NCI-H510A treated with DMSO at 0.1 percent for 48 hours (cell line): ENCODE data around the gene MAIP1.
A peak's percentile ranks its signal among the peaks of the same experiment; 100 is the strongest.
"Not testable (repeated sequence)": the region's sequence is repeated elsewhere in the genome, so short reads cannot be mapped to it uniquely, and the experiment has no call there.

Experiments used
- DNase-seq: peaks from one replicate; lab custom pipeline; 2025; lab: John Stamatoyannopoulos, UW

The MAIP1 gene, protein sequence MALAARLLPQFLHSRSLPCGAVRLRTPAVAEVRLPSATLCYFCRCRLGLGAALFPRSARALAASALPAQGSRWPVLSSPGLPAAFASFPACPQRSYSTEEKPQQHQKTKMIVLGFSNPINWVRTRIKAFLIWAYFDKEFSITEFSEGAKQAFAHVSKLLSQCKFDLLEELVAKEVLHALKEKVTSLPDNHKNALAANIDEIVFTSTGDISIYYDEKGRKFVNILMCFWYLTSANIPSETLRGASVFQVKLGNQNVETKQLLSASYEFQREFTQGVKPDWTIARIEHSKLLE

DNA sequence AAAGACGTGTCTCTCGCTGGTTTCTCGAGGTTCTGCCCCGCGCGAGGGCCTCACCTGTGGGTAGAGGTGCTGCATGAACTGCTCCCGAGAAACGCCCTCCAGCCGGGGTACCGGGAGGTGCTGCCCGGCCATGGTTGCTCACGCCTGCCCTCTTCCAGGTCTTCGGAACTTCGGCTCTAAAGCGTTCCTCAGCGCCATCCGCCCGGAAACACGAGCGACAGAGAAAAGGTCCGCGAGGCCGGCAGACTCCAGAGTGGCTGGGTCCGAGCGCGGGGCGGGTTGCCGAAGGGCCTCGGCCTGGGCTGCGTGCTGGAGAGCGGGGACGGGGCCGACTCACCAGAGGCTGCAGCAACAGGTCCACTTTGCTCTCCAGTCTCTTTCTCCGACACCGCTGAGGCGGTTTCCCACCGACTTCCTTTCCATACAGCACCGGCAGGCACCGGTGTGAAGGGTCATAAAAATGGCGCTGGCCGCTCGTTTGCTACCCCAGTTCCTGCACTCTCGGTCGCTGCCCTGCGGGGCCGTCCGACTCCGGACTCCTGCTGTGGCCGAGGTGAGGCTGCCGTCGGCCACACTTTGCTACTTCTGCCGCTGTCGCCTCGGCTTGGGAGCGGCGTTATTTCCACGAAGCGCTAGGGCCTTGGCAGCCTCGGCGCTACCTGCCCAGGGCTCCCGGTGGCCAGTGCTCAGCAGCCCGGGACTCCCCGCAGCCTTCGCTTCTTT, at the start of gene MAIP1, which contains the start of gene TYW5:
Gene MAIP1 (plus strand): TSS at position 244 of the 723 bp plus-strand sequence. CDS start 217 bp downstream, at position 461.
Gene TYW5 (minus strand): TSS at position 153 of the 723 bp plus-strand sequence. CDS start 21 bp downstream, at position 132.
- peak; percentile 88 for DNase-seq

DNA sequence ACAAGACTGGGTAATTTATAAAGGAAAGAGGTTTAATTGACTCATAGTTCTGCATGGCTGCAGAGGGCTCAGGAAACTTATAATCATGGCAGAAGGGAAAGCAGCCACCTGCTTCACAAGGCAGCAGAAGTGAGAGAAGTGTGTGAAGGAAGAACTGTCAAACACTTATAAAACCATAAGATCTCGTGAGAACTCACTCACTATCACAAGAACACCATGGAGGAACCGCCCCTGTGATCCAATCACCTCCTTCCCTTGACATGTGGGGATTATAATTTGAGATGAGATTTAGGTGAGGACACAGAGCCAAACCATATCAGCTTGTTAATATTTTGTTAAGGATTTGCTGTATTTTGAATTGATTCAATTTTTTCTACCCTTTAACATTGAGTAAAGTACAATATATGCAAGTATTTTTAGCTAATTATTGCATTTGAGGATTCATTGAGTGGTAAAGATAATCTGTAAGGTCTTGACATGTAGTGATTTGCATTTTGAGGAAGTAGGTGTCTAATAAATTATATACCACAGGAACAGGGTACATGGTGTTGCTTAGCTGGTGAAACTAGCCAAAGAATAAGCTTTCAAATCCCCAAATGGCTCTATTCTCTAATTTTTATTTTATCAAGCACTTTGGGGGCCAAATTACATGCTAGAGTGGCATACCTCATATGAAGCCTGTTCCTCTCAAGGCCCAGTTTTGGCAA, 48.2 kb upstream of the MAIP1 start:
- DNase-seq: no peak

DNA sequence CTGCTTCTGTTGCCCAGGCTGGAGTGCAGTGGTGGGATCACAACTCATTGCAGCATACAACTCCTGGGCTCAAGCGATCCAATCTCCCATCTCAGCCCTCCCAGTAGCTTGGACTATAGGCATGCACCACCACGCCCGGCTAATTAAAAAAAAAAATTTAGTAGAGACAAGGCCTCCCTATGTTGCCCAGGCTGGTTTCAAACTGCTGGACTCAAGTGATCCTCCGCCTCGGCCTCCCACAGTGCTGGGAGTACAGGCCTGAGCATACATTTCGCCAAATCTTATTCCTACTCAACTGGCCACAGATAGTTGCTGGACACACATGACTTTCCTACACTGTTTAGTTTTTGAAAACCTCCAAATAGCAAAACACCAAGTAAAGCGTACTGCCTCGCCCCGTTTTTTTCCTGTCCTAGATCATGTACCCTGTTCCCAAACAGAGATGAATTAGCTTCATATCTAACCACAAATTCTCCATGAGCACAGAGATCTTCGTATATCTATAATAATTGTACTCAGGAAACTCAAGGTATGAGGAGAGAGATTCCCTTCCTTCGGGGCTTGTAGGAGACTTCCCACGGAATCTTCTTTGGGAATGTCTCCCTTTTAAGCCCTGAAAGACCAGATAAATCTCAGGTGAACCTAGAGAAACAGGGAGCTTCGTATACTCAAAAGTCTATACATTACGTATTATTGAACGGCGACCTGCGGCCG, 44.9 kb upstream of the MAIP1 start:
- DNase-seq: no peak

DNA sequence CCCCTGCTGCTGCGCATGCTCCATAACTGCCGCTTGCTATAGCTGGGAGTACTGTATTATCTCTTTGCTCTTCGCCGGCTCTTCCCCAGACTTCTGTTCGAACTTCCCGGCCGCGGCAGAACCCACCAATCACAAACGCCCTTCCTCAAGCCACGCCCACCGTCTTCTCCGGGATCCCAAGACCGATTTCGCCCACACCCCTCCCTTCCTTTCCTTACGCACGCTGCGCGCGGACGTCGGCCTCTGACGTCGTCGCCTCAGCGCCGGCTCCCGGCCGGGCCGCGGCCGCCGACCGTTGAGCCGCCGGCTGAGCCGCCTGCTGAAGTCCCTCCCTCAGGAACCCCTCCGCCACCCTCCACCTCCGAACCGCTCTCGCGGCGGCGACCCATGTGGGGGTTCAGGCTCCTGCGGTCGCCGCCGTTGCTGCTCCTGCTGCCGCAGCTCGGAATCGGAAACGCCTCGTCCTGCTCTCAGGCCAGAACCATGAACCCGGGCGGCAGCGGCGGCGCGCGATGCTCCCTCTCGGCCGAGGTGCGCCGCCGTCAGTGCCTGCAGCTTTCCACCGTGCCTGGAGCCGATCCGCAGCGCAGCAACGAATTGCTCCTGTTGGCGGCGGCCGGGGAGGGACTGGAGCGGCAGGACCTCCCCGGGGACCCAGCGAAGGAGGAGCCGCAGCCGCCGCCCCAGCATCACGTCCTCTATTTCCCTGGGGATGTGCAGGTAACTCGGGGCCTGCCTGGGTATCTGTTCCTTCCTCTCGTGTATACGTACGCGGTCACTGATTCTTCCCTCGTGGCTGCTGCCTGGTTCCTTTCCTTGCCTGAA, 44.1 kb upstream of the MAIP1 start, which contains the start of gene C2orf69:
Gene C2orf69 (plus strand): TSS at position 242 of the 825 bp plus-strand sequence. CDS start 146 bp downstream, at position 388.
- peak; percentile 98 for DNase-seq

DNA sequence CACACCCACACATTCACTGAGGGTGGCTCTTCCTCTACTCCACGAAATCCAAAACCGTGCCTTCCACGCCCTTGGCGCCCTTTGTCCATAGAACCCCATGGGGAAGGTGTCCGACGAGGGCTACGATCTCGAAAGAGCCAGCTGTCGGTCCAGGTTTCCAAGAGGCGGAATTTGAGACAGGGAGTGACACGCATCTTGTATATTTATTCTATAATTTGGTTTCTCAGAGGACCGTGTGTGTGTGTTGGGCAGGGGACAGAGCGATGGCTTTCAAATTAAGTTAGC, 43.6 kb upstream of the MAIP1 start:
- peak; percentile 39 for DNase-seq

DNA sequence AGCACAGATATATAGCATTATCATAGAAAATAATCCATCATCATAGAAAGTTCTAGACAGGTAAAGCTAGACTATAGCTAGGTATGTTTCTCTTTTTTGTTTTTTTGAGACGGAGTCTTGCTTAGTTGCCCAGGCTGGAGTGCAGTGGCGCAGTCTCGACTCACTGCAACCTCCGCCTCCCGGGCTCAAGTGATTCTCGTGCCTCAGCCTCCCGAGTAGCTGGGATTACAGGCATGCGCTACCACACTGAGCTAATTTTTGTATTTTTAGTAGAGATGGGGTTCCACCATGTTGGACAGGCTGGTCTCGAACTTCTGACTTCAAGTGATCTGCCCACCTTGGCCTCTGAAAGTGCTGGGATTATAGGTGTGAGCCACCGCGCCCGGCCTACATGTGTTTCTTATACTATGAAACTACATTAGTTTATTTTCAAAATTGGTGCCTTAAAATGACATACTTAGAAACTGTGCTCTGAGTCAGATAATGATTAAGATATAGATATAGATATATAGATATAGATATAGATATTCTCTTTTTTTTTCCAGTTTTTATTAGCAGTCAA, 42.7 kb upstream of the MAIP1 start:
- DNase-seq: not testable (repeated sequence)

DNA sequence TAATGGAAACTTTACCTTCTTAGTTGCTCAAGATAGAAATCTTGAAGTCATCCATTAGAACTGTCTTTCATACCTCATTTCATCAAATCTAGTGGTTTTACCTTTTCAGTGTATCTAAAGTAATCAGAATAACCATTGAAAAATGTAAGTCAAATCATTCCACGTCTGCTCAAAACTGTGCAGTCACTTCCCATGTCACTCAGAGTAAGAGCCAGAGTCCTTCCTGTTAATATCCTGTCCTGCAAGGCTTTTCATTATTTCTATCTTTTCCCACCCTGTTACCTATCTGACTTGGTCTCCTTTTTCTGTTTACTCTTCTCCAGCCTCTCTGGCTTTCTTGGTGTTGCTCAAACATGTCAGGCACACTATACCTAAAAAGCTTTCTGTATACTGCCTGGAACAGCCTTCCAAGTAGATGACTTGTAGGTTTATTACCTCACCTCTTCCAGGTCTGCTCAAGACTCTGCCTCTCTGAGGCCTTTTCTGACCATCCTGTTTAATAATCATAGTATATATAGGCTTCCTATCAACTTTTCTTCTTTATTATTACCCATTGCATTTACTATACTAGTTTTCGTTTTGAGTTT, 40.9 kb upstream of the MAIP1 start:
- no peak for DNase-seq

DNA sequence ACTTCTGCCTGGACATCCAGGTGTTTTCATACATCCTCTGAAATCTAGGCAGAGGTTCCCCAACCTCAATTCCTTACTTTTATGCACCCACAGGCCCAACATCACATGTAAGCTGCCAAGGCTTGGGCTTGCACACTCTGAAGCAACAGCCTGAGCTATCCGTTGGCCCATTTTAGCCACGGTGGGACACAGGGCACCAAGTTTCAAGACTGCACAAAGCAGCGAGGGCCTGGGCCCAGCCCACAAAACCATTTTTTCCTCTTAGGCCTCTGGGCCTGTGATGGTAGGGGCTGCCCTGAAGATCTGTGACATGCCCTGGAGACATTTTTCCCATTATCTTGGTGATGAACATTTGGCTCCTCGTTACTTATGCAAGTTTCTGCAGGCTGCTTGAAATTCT, 38.4 kb upstream of the MAIP1 start:
- no peak for DNase-seq

DNA sequence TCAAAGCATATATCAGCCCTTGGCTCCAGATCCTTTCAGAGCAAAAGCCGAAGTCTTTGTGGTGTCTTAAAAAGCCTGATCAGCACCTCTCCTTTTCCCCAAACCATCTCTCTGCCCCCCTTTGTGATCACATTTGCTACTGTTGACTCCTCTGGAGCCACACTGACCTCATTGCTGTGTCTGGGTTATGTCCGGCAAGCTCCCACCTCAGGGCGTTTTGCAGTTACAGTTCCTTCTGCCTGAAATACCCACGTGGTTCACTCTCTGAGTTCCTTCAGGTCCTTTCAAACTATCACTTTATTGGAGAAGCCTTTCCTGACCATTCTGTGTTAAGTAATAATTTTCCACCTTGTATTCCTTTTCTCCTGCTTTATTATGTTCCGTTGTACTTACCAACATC, 32.5 kb upstream of the MAIP1 start:
- no peak for DNase-seq

DNA sequence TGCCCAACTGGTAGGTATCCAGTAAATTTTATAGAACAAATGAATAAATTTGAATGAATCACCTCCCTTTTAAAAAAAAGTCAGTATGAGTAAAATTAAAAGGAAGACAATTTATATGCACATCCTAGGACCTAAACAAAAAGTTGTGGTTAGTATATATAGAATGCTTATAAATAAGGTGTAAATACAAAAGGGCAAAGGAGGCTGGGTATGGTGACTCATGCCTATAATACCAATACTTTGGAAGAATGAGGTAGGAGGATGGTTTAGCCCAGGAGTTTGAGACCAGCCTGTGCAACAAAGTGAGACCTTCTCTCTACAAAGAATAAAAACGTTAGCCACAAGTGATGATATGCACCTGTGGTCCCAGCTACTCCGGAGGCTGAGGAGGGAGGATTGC, 31.5 kb upstream of the MAIP1 start:
- no peak for DNase-seq

DNA sequence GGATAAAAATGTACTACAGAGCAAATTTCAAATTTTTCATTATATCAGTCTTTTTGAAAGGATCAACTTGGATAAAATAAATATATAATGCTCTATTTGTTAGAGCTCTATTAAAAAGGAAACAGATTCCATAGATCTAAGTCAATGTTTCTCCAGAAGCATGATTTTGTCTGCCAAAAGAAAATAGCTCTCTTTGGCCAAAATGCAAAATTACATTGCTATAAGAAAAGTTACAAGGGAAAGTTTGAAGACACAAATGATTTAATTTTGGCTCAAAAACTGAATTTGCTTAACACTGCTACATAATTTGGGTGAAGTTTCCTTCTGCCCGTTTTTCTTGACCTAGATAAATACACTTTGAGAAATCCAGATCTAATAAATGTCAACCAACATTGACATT, 28.6 kb upstream of the MAIP1 start:
- no peak for DNase-seq

DNA sequence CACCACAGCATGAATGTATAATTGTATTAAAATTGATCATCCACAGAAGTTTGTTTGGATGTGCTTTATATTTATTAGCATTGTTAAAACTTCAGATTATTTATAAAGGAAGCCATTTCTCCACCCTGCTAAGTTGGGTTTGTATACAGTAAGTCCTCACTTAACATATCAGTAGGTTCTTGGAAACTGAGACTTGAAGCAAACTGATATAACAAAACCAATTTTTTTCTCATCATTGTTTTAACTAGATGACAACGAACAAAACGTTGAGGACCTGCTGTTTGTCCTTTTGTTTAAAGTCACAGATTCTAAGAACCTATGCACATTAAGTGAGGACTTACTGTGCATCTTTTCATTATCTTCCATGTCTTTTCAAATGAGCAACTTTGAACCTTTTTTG, 27.2 kb upstream of the MAIP1 start:
- DNase-seq: no peak

DNA sequence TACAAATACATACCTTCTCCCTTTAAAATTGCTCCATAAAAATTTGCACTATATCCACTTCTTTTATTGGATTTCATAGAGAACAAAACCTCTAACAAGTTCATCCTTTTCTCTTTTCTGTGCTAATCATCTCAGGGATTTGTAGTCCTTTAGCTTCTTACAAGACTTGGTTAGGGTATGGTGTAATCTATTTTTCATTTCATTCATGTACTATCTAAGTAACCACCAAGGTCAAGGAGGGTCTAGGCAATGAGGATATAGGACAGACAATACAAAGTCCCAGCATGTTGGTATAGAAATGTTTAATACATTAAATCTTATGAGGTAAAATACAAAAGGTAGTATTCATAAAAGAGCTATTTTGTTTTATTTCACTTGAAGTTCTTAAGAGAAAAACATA, 26.8 kb upstream of the MAIP1 start:
- no peak for DNase-seq

DNA sequence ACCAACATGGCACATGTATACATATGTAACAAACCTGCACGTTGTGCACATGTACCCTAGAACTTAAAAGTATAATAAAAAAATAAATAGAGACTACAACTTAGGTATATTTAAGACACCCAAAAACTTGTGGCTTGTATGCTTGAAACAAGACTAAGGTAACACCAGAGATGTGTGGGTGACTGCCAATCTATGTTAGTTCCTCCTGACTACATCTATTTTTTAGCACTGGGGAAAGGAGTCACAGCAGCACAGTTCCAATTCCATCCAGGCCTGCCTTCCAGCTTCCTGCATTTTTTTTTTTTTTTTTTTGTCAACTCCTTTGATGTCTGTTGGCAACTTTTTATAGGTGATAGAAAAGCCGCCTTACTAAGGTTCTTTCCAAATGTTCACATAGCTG, 26.1 kb upstream of the MAIP1 start:
- DNase-seq: no peak

DNA sequence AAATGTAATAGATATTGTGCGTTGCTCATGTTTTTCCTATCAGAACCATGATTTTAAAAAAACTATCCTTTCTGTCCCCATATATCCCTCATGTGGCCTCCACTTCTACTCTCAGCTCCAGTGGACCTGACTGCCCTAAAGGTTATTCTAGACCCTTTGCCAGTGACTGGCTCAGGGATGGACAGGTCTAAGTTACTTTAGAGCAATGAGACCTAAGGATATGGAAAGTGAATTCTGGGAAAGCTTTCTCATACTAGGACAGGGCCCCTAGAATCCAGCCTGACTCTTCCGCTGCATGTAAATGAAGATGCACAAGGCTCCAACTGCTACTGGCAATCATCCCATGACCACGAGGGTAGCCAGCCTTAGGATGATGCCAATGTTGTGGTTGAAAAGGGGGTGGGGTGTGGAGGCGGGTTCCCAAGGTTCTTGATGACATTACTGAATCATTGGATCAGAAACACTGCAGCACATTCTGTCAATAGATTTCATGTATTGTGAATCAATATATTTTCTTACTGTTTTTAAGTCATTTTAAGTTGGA, 23.0 kb upstream of the MAIP1 start:
- DNase-seq: no peak

DNA sequence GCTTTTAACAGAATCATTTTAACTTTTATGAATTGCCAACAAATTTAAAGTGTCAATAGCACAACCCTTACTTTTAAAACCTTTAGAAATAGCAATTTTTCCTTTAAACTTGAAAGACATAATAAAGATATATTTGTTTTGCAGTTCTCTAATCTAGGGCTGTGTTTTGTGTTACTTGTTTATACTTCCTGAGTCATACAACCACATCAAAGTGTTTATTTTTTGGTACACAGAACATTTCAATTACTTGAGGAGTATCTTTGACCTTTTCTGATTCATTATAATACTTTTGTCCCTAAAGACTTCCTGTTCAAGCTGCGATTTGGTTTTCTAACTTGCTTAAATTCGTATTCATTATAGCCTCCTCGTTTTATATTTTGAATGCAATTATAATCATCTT, 21.9 kb upstream of the MAIP1 start:
- no peak for DNase-seq

DNA sequence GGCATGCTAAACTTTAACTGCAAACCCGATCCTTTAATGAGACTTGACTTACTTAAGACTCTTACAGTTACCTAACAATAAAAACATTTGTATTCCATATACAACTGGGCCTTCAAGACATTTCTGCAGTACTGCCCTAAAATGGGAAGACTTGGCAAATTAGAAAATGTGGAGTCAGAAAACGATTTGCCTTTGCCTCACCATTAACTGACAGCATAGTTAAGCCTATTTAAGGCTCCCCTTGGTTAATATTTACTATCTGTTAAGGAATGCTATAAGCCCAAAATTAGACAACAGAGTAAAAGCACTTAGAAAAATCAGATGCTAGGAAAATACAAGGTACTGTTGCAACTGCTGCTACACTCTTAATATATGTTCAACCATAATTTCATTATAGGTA, 18.8 kb upstream of the MAIP1 start:
- DNase-seq: no peak

DNA sequence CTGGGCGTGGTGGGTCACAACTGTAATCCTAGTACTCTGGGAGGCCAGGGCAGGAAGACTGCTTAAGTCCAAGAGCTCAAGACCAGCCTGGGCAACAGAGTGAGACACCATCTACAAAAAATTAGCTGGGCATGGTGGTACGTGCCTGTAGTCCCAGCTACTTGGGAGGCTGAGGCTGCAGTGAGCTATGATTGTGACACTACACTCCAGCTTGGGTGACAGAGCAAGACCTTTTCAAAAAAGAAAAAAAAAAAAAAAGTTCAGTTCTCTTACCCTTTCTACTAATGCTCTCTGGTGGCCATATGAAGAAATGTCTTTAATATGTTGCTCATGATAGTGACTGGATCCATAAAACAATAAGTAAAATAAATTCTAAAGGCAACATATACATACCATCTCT, 15.0 kb upstream of the MAIP1 start:
- peak; percentile 4 for DNase-seq

DNA sequence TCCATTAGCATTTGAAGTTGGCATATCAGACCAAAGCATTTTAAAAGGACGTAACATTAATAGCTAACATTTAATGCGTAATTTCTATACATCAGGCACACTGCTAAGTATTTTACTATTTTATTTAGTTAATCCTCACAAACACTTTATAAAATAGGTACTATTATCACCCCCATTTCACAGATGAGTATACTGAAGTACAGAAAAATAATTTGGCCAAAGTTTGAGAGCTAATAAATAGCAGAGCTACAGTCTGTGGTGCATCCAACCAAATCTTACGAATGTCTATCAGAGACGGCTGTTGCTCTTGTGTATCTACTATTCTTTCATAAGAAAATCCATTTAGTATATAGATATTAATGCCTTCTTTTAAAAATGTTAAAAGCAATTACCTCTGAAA, 12.0 kb upstream of the MAIP1 start:
- DNase-seq: no peak

DNA sequence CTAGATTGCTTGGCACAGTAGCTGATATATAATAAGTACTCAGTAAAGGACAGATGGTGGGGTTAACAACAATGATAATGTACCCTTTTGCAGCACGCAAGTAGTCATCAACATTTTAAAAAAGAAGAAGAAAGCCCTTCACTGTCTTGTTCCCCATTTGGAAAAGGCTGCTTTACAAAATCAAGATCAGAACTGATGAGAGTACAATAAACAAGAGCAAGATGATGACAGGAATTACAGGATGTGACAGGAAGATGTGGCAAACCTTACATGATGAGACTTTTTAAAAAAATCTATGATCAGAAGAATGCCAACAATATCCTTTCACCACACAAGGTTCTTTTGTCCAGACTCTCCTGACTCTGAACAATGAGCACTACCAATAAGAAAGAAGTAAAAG, 9.2 kb upstream of the MAIP1 start:
- DNase-seq: no peak

DNA sequence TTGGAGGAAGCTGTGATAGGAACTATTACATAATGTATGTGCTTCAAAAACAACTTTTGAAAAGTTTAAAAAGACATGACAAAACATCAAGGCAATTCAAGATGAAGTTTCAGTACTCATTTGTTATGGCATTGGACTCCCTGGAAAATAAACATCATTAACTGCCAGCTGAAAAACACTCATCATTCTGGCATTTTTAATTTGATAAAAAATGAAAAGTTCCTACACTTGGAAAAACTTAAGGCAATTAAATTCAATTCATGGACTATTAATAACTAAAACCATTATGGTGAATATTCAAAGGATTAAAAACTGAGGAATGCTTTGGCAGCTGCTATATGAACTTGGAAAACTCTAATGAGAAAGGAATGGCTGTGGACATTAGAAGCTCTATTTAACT, 8.5 kb upstream of the MAIP1 start:
- no peak for DNase-seq
